Parathyroid adenoma (tissue), 2 donors: Measurements from ENCODE around the gene MTMR12.

ENCODE experiments used
- H2AFZ ChIP-seq: fragments of 300-600 bp; sonication (generic); one replicate; pipeline ENCODE4 v1.7.0; 2017; ENCODE audit warnings: antibody characterized with exemption, mild to moderate bottlenecking
- H3K27ac ChIP-seq: fragments of 300-600 bp; sonication (generic); one replicate; pipeline ENCODE4 v1.7.0; 2017
- H3K27me3 ChIP-seq: fragments of 300-600 bp; sonication (generic); one replicate; pipeline ENCODE4 v1.7.0; 2017; ENCODE audit warnings: low read length; ENCODE audit not compliant: control insufficient read depth, insufficient read depth
- H3K36me3 ChIP-seq: fragments of 300-600 bp; sonication (generic); one replicate; pipeline ENCODE4 v1.7.0; 2017; ENCODE audit warnings: low read length; ENCODE audit not compliant: control insufficient read depth, insufficient read depth
- H3K4me1 ChIP-seq: fragments of 300-600 bp; sonication (generic); one replicate; pipeline ENCODE4 v1.7.0; 2017; ENCODE audit warnings: control low read depth
- H3K4me2 ChIP-seq: fragments of 300-600 bp; sonication (generic); one replicate; pipeline ENCODE4 v1.7.0; 2017; ENCODE audit warnings: low read length
- H3K4me3 ChIP-seq: fragments of 300-600 bp; sonication (generic); one replicate; pipeline ENCODE4 v1.7.0; 2017; ENCODE audit warnings: low read depth, low read length
- H3K79me2 ChIP-seq: fragments of 300-600 bp; sonication (generic); one replicate; pipeline ENCODE4 v1.7.0; 2017; ENCODE audit warnings: control low read depth
- H3K9ac ChIP-seq: fragments of 300-600 bp; sonication (generic); one replicate; pipeline ENCODE4 v1.7.0; 2017; ENCODE audit warnings: mild to moderate bottlenecking
- H3K9me3 ChIP-seq: fragments of 300-600 bp; sonication (generic); one replicate; pipeline ENCODE4 v1.7.0; 2017; ENCODE audit warnings: low read length; ENCODE audit not compliant: control insufficient read depth
- TF ChIP-seq, protein P1 (sequence below): fragments of 300-600 bp; sonication (generic); IDR thresholded peaks from one replicate; pipeline ENCODE4 v1.7.0; 2017; ENCODE audit warnings: antibody characterized with exemption, mild to moderate bottlenecking
- donor health status: primary hyperparathyroidism.

Gene MTMR12

DNA sequence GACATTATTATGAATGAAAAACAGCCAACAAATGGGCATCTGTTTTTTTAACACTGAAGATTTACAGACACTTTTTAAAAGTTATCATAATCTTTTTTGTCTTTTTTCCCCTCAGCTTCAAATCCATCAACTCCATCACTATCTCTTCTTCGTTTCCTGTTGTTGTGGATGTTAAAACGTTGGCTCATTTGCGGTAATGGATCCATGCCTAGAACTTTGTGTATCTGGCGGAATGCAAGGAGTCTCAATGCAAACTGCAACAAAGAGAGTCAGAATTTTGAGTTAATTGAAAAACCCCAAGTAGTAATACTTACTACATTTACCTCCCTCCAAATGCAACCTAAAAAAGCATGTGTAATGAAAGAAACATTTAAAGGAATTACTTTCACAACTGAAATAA lies 42.9 kb upstream of the MTMR12 start:
- Histone ChIP-seq H3K4me3 (no peak overlapping the region), H3K4me1 (no peaks in the 10 kb centered on the region), H3K27me3 (no peaks in the 10 kb centered on the region), H3K79me2 (no peaks in the 10 kb centered on the region), H3K4me2 (no peak overlapping the region), H3K36me3 (no peaks in the 10 kb centered on the region), H3K27ac (no peak overlapping the region), H2AFZ (no peak overlapping the region), H3K9ac (no peak overlapping the region), H3K9me3 (no peaks in the 10 kb centered on the region)
- TF ChIP-seq, protein P1, sequence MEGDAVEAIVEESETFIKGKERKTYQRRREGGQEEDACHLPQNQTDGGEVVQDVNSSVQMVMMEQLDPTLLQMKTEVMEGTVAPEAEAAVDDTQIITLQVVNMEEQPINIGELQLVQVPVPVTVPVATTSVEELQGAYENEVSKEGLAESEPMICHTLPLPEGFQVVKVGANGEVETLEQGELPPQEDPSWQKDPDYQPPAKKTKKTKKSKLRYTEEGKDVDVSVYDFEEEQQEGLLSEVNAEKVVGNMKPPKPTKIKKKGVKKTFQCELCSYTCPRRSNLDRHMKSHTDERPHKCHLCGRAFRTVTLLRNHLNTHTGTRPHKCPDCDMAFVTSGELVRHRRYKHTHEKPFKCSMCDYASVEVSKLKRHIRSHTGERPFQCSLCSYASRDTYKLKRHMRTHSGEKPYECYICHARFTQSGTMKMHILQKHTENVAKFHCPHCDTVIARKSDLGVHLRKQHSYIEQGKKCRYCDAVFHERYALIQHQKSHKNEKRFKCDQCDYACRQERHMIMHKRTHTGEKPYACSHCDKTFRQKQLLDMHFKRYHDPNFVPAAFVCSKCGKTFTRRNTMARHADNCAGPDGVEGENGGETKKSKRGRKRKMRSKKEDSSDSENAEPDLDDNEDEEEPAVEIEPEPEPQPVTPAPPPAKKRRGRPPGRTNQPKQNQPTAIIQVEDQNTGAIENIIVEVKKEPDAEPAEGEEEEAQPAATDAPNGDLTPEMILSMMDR: no peak

DNA sequence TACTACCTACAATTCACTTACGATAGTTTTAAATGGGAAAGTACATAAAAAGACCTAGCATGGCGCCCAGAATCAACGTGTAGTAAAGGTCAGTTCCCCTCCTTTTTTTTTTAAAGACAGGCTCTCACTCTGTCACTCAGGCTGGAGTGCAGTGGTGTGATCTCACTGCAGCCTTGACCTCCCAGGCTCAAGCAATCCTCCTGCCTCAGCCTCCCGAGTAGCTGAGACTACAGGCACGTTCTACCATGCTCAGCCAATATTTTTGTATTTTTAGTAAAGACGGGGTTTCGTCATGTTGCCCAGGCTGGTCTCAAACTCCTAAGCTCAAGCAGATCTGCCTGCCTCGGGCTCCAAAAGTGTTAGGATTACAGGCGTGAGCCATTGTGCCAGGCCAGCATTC lies 40.7 kb upstream of the MTMR12 start:
- H3K79me2 ChIP-seq: no peaks in the 10 kb centered on the region
- no peaks in the 10 kb centered on the region for H3K36me3 ChIP-seq
- H3K4me2 ChIP-seq: no peak overlapping the region
- H3K4me3 ChIP-seq: no peak overlapping the region
- TF ChIP-seq, protein P1: no peak
- H3K9ac ChIP-seq: no peak overlapping the region
- no peak overlapping the region for H3K27ac ChIP-seq
- no peaks in the 10 kb centered on the region for H3K27me3 ChIP-seq
- no peak overlapping the region for H2AFZ ChIP-seq
- H3K9me3 ChIP-seq: no peaks in the 10 kb centered on the region
- no peaks in the 10 kb centered on the region for H3K4me1 ChIP-seq

DNA sequence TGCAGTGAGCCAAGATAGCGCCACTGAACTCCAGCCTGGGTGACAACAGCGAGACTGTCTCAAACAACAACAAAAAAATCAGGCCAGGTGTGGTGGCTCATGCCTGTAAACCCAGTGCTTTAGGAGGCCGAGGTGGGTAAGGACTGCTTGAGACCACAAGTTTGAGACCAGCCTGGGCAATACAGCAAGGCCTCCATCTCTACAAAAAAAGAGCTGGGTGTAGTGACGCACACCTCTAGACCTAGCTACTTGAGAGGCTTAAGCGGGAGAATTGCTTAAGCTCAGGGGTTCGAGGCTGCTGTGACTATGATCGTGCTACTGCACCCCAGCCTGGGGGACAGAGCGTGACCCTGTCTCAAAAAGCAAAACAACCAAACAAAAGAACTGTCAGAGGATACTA lies 39.9 kb upstream of the MTMR12 start:
- H3K4me1 ChIP-seq: no peaks in the 10 kb centered on the region
- no peak overlapping the region for H2AFZ ChIP-seq
- TF ChIP-seq, protein P1: no peak
- H3K9me3 ChIP-seq: no peaks in the 10 kb centered on the region
- no peaks in the 10 kb centered on the region for H3K27me3 ChIP-seq
- H3K79me2 ChIP-seq: no peaks in the 10 kb centered on the region
- no peaks in the 10 kb centered on the region for H3K36me3 ChIP-seq
- H3K4me3 ChIP-seq: no peak overlapping the region
- no peak overlapping the region for H3K9ac ChIP-seq
- no peak overlapping the region for H3K4me2 ChIP-seq
- no peak overlapping the region for H3K27ac ChIP-seq

DNA sequence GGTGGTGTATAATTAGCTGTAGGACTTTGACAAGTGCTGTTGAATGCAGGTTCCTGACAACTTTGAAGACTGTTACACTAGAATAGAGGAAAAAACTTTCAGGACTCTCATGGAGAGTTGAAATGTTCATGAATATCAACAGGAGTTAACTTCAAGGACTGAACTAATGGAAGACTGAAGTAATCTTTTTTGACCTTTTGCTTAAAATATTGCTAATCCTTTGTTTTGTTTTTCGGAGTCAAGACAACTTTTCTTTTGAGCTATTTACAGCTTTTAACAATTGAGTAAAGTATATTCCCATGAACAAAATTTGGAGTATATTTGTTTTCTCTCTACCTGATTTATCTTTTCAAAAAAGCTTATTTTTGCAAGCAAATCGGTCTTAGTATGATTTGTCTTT lies 34.1 kb upstream of the MTMR12 start:
- TF ChIP-seq, protein P1: no peak
- no peaks in the 10 kb centered on the region for H3K4me1 ChIP-seq
- no peak overlapping the region for H2AFZ ChIP-seq
- no peak overlapping the region for H3K4me2 ChIP-seq
- no peak overlapping the region for H3K4me3 ChIP-seq
- no peaks in the 10 kb centered on the region for H3K36me3 ChIP-seq
- H3K9me3 ChIP-seq: no peaks in the 10 kb centered on the region
- H3K27ac ChIP-seq: no peak overlapping the region
- H3K9ac ChIP-seq: no peak overlapping the region
- H3K79me2 ChIP-seq: no peaks in the 10 kb centered on the region
- no peaks in the 10 kb centered on the region for H3K27me3 ChIP-seq

DNA sequence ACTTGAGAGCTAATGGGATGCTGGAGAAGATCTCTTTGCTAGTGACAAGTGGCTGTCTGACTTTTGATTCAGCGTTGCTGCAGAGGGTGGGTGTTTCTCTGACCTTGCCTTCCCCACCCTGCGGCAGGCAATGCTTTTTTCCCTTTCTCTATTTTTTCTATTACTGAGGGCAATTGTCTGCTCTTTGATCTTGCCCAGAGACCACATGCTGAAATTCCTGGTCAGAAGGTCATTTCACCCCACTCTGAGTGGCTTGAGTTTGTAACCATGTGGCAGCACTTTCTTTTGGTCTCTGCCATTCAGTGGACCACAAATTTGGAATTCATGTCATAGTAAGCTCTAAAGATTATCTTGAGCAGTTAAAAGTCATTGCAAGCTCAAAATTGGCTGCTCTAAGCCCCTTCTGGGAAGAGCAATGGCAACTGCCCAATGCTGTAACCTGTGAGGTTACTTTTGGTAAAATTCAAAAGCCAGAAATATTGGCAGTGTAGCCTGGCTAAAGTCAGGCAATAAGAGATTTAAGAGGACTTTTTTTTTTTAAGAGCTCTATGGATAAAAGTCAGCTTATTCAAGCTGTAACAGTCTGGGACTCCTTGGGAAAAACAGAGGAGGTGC lies 30.4 kb upstream of the MTMR12 start:
- H3K4me2 ChIP-seq: no peak overlapping the region
- H3K27ac ChIP-seq: no peak overlapping the region
- TF ChIP-seq, protein P1: no peak
- H3K9me3 ChIP-seq: no peaks in the 10 kb centered on the region
- no peak overlapping the region for H3K4me3 ChIP-seq
- no peaks in the 10 kb centered on the region for H3K36me3 ChIP-seq
- no peaks in the 10 kb centered on the region for H3K27me3 ChIP-seq
- H3K4me1 ChIP-seq: no peaks in the 10 kb centered on the region
- H2AFZ ChIP-seq: no peak overlapping the region
- H3K9ac ChIP-seq: no peak overlapping the region
- no peaks in the 10 kb centered on the region for H3K79me2 ChIP-seq
